Activated CD4-positive, alpha-beta T cell treated with anti-CD3 and anti-CD28 coated beads for 48 hours (primary cell): ENCODE data around the gene ABCC10.
"Not testable (repeated sequence)": the region's sequence is repeated elsewhere in the genome, so short reads cannot be mapped to it uniquely, and the experiment has no call there.

Experiments used
- DNase-seq: peaks from one replicate; pipeline ENCODE4 v3.0.0-alpha.2; 2020

The ABCC10 gene

GRCh38 chr6:43413002-43413401 lies 14.3 kb upstream of the ABCC10 start:
- no peak for DNase-seq

- not testable (repeated sequence) for DNase-seq
Measured at GRCh38 chr6:43415275-43415674, 12.1 kb upstream of the ABCC10 start.

GRCh38 chr6:43416935-43417334 lies 10.4 kb upstream of the ABCC10 start:
- DNase-seq: no peak

GRCh38 chr6:43420012-43420709 lies 7.2 kb upstream of the ABCC10 start:
- DNase-seq: no peak

GRCh38 chr6:43421831-43422230 lies 5.5 kb upstream of the ABCC10 start:
- no peak for DNase-seq

GRCh38 chr6:43425083-43425482 lies 2.3 kb upstream of the ABCC10 start:
- DNase-seq: not testable (repeated sequence)

GRCh38 chr6:43426928-43427405 lies 374 bp upstream of the ABCC10 start:
- no peak for DNase-seq

GRCh38 chr6:43428112-43428570 lies 800 bp downstream of the ABCC10 start:
- DNase-seq: no peak

- no peak for DNase-seq
Measured at GRCh38 chr6:43428874-43429273, 1.5 kb downstream of the ABCC10 start.

GRCh38 chr6:43432009-43432945 lies 4.9 kb downstream of the ABCC10 start:
- DNase-seq: no peak

- no peak for DNase-seq
Measured at GRCh38 chr6:43433148-43433547, 5.8 kb downstream of the ABCC10 start.

- DNase-seq: no peak
Measured at GRCh38 chr6:43434001-43434840, 6.9 kb downstream of the ABCC10 start.

- no peak for DNase-seq
Measured at GRCh38 chr6:43434943-43435342, 7.6 kb downstream of the ABCC10 start.

GRCh38 chr6:43435682-43436437 lies 8.5 kb downstream of the ABCC10 start:
- DNase-seq: no peak

GRCh38 chr6:43436577-43437282 lies 9.4 kb downstream of the ABCC10 start:
- no peak for DNase-seq

GRCh38 chr6:43437700-43438099 lies 10.4 kb downstream of the ABCC10 start:
- no peak for DNase-seq

- no peak for DNase-seq
Measured at GRCh38 chr6:43442935-43443334, 15.6 kb downstream of the ABCC10 start.

GRCh38 chr6:43444036-43444435 lies 16.7 kb downstream of the ABCC10 start:
- DNase-seq: no peak

GRCh38 chr6:43444582-43444981 lies 17.2 kb downstream of the ABCC10 start:
- no peak for DNase-seq

- DNase-seq: no peak
Measured at GRCh38 chr6:43445576-43445975, 18.2 kb downstream of the ABCC10 start.

- no peak for DNase-seq
Measured at GRCh38 chr6:43447604-43448003, 20.3 kb downstream of the ABCC10 start.
